ENCODE measurements around the gene COX7A2. TPM values are rescaled to one million over a fixed set of nuclear protein-coding genes. Genes with fewer than 3 reads are reported as not detected.

Gene COX7A2
- total and polyA plus RNA-seq, 10 of the 15 experiments (the other 5 are each of a cell fraction or from before 2014, with no cell fraction given) = 199 to 1,834 (median 576) TPM

DNA sequence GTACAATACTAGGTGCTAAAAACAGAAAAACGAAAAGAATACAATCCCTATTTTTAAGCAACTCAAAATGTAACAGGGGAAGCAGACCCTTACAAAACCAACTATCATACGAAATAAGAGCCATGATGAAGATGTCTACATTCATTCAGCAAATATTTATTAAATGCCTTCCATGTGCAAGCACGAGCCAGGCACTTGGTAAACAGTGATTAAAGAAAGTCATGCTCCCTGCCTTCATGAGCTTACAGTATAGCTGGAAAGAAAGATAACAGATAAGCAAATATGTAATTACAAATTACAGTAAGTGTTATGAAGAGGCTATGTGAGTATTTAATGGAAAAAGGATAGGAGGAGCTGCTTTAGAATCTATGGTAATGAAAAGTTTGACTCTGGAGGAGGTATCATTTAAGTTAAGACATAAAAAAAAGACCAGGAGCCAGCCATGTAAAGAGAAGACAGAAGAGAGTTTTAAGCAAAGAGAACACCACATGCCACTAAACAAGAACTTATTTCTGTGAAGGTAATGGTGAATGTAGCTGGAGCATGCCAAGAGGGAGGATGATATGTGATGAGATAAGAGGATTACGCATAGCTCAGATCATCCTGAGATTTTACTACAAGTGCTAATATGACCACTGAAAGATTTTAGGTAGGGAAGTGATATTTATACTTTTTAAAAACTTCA is 19.3 kb upstream of the COX7A2 start:
- Histone ChIP-seq H3K9me3 (replicated peaks; ENCODE audit: control insufficient read depth, insufficient read depth, low read length) (no peaks in the 10 kb centered on the region), H4K20me1 (ENCODE audit: control insufficient read depth, insufficient read depth) (no peaks in the 10 kb centered on the region), H3K27me3 (replicated peaks in 1 of 2; ENCODE audit: control insufficient read depth in 2 of 2, insufficient read depth in 2 of 2, low read length in 1 of 2) (no peaks in the 10 kb centered on the region), H3K79me2 (ENCODE audit: control insufficient read depth, insufficient read depth, low read length) (peaks cover 38% of the 10 kb centered on the region), H3K4me3 (no peak overlapping the region), H3K4me2 (ENCODE audit: control insufficient read depth, insufficient read depth) (no peak overlapping the region), H3K27ac (ENCODE audit: control insufficient read depth, insufficient read depth) (no peak overlapping the region), H2AFZ (ENCODE audit: control insufficient read depth, low read depth, low read length) (no peak overlapping the region), H3K4me1 (ENCODE audit: control insufficient read depth, insufficient read depth, low read length) (no peaks in the 10 kb centered on the region), H3K9ac (ENCODE audit: control insufficient read depth, insufficient read depth, low read length) (no peak overlapping the region), H3K36me3 (ENCODE audit: control insufficient read depth in 2 of 2, insufficient read depth in 2 of 2, low read length in 1 of 2) (peaks cover 1 to 26% of the 10 kb centered on the region in 2 experiments; a peak in 2 of 4 replicates)
- intact Hi-C loops (cut with micrococcal nuclease; ENCODE audit: unreplicated experiment) = no loop called here
- ATAC-seq = no peak
- in situ Hi-C loops (cut with MboI) = no loop called here
- ChIA-PET CTCF (interaction anchor here (0.7 to 1.9 kb wide), 6 partner anchors 11 to 262 kb away, joined by 3 to 10 read pairs (median 3); no protein-coding TSS in a partner anchor), SMC1A (ENCODE audit: uncharacterized antibody, unreplicated experiment) (interaction anchor here (1.1 kb wide), 1 partner anchor 264 kb away, joined by 3 read pairs; no protein-coding TSS in a partner anchor), RAD21 (ENCODE audit: unreplicated experiment) (interaction anchor here (1.0 kb wide), 1 partner anchor 34 kb away, joined by 4 read pairs; no protein-coding TSS in a partner anchor), POLR2A (interaction anchor here (0.6 to 1.0 kb wide), 2 partner anchors 19 to 565 kb away, joined by 3 to 4 read pairs; partner anchors contain the start of gene COX7A2)
- no peak for DNase-seq (ENCODE audit: low read depth, low spot score)
- WGBS (ENCODE audit: insufficient coverage, insufficient replicate concordance, low lambda C conversion rate, missing lambda C conversion rate) = 92% methylated on average over 4 of the region's 4 CpGs
- BruUV-seq (replicated peaks) = no TSS peak
- TF ChIP-seq ESRRA (IDR thresholded peaks at IDR 0.05; ENCODE audit: low read length) (no peak), NBN (IDR thresholded peaks at IDR 0.05) (no peak), MLLT1 (IDR thresholded peaks at IDR 0.05) (no peak), KLF5 (IDR thresholded peaks at IDR 0.05; ENCODE audit: partially characterized antibody) (no peak), FOXK2 (IDR thresholded peaks at IDR 0.05) (no peak), CREM (IDR thresholded peaks at IDR 0.05; ENCODE audit: low read depth) (no peak), ZNF217 (IDR thresholded peaks at IDR 0.05) (no peak), KAT2A (conservative IDR thresholded peaks at IDR 0.05; ENCODE audit: control insufficient read depth, low read depth, low read length) (no peak), MEF2A (IDR thresholded peaks at IDR 0.05; ENCODE audit: insufficient read depth, low read depth, low read length) (no peak), PBX3 (IDR thresholded peaks at IDR 0.05; ENCODE audit: insufficient replicate concordance, low read depth, low read length) (no peak), CHD2 (IDR thresholded peaks at IDR 0.05; ENCODE audit: borderline replicate concordance, low read depth, low read length) (no peak), SMAD1 (IDR thresholded peaks at IDR 0.05; ENCODE audit: low read depth, partially characterized antibody) (no peak), LARP7 (IDR thresholded peaks at IDR 0.05) (no peak)
- TF ChIP-seq, protein P1, sequence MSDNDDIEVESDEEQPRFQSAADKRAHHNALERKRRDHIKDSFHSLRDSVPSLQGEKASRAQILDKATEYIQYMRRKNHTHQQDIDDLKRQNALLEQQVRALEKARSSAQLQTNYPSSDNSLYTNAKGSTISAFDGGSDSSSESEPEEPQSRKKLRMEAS (IDR thresholded peaks at IDR 0.05; ENCODE audit: low read depth, low read length) = no peak
- TF ChIP-seq, protein P2, sequence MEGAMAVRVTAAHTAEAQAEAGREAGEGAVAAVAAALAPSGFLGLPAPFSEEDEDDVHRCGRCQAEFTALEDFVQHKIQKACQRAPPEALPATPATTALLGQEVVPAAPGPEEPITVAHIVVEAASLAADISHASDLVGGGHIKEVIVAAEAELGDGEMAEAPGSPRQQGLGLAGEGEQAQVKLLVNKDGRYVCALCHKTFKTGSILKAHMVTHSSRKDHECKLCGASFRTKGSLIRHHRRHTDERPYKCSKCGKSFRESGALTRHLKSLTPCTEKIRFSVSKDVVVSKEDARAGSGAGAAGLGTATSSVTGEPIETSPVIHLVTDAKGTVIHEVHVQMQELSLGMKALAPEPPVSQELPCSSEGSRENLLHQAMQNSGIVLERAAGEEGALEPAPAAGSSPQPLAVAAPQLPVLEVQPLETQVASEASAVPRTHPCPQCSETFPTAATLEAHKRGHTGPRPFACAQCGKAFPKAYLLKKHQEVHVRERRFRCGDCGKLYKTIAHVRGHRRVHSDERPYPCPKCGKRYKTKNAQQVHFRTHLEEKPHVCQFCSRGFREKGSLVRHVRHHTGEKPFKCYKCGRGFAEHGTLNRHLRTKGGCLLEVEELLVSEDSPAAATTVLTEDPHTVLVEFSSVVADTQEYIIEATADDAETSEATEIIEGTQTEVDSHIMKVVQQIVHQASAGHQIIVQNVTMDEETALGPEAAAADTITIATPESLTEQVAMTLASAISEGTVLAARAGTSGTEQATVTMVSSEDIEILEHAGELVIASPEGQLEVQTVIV (IDR thresholded peaks at IDR 0.05; ENCODE audit: borderline replicate concordance, partially characterized antibody) = no peak
- FAIRE-seq = no peak

Measured in GM12878 (cell line).